Measurements from ENCODE around the gene C11orf98. TPM values are rescaled to one million over a fixed set of nuclear protein-coding genes. Genes with fewer than 3 reads are reported as not detected.

The C11orf98 gene
- total RNA-seq, 1 donor from 2014 or later: 20.8 TPM

Other genes starting within 250 kb of the C11orf98 start
- gene SCGB1A1, start 246.2 kb downstream of the C11orf98 start, total RNA-seq: not detected in 2 replicates
- gene AHNAK, start 118.4 kb downstream of the C11orf98 start, total RNA-seq: 409 and 1,601 TPM in 2 replicates
- gene EEF1G, start 91.3 kb downstream of the C11orf98 start, total RNA-seq: 1,513 and 1,623 TPM in 2 replicates
- gene TUT1, start 73.7 kb downstream of the C11orf98 start, total RNA-seq: 5.9 and 12.7 TPM in 2 replicates
- 121 and 212 TPM in 2 replicates for gene MTA2, start 63.3 kb downstream of the C11orf98 start, total RNA-seq
- 14.9 and 29.7 TPM in 2 replicates for gene EML3, start 52.4 kb downstream of the C11orf98 start, total RNA-seq
- 0.87 and 2.5 TPM in 2 replicates for gene ROM1, start 52.0 kb downstream of the C11orf98 start, total RNA-seq
- gene B3GAT3, start 43.2 kb downstream of the C11orf98 start, total RNA-seq: 37.2 and 39.6 TPM in 2 replicates
- 146 and 347 TPM in 2 replicates for gene GANAB, start 18.6 kb downstream of the C11orf98 start, total RNA-seq
- 28.1 and 33.8 TPM in 2 replicates for gene INTS5, start 11.9 kb downstream of the C11orf98 start, total RNA-seq
- 3.6 and 13.5 TPM in 2 replicates for gene CSKMT, start 102 bp upstream of the C11orf98 start, total RNA-seq
- 4.1 and 6.1 TPM in 2 replicates for gene UQCC3, start 6.5 kb upstream of the C11orf98 start, total RNA-seq
- 3.9 and 5.0 TPM in 2 replicates for gene LBHD1, start 7.1 kb upstream of the C11orf98 start, total RNA-seq
- gene UBXN1, start 13.9 kb upstream of the C11orf98 start, total RNA-seq: 97.6 and 105 TPM in 2 replicates
- gene LRRN4CL, start 24.3 kb upstream of the C11orf98 start, total RNA-seq: 0.17 and 0.25 TPM in 2 replicates
- gene BSCL2, start 42.2 kb upstream of the C11orf98 start, total RNA-seq: 47.8 and 50.4 TPM in 2 replicates
- gene GNG3, start 42.5 kb upstream of the C11orf98 start, total RNA-seq: not detected in 2 replicates
- gene HNRNPUL2, start 62.2 kb upstream of the C11orf98 start, total RNA-seq: 4.3 and 18.4 TPM in 2 replicates
- gene TTC9C, start 63.3 kb upstream of the C11orf98 start, total RNA-seq: 25.0 and 25.1 TPM in 2 replicates
- 8.7 and 11.8 TPM in 2 replicates for gene ZBTB3, start 89.0 kb upstream of the C11orf98 start, total RNA-seq
- 46.0 and 78.3 TPM in 2 replicates for gene POLR2G, start 96.4 kb upstream of the C11orf98 start, total RNA-seq
- gene TAF6L, start 106.2 kb upstream of the C11orf98 start, total RNA-seq: 15.1 and 20.7 TPM in 2 replicates
- gene TMEM179B, start 122.2 kb upstream of the C11orf98 start, total RNA-seq: 26.6 and 46.4 TPM in 2 replicates
- gene TMEM223, start 126.8 kb upstream of the C11orf98 start, total RNA-seq: 15.1 and 29.3 TPM in 2 replicates
- gene NXF1, start 140.2 kb upstream of the C11orf98 start, total RNA-seq: 7.6 and 50.3 TPM in 2 replicates
- gene STX5, start 166.8 kb upstream of the C11orf98 start, total RNA-seq: 23.1 and 38.8 TPM in 2 replicates
- not detected in 2 replicates for gene TEX54, start 167.6 kb upstream of the C11orf98 start, total RNA-seq
- gene WDR74, start 174.4 kb upstream of the C11orf98 start, total RNA-seq: 42.8 and 59.9 TPM in 2 replicates
- gene SLC3A2, start 215.7 kb upstream of the C11orf98 start, total RNA-seq: 95.0 and 163 TPM in 2 replicates

Measured in renal cortical epithelial cell (primary cell).